ENCODE data around the gene GJB2. TPM values are rescaled to one million over a fixed set of nuclear protein-coding genes. Genes with fewer than 3 reads are reported as not detected.

Gene GJB2
- total and polyA plus RNA-seq, 2 experiments from 2014 or later = not detected

DNA sequence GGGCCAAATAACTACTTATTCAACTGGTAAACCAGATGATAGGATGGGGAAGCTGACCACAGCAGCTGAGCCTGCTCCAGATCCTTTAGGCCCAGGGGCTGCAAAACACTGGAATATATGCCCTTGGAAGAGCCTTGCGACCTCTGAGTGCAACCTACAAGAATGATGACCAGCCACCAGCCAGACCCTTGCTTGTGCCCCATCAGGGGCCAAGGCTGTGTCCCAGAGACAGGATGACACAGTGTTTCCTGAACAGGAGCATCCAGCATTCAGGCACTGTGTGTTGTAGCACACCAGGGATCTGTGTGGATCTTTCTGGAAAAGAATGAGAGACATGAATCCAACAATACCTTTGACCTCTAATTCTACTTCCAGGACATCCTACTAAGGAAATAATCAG lies 46.4 kb downstream of the GJB2 start:
- H3K79me2 ChIP-seq (replicated peaks; ENCODE audit: insufficient read depth) = no peaks in the 10 kb centered on the region
- TF ChIP-seq, protein P1, sequence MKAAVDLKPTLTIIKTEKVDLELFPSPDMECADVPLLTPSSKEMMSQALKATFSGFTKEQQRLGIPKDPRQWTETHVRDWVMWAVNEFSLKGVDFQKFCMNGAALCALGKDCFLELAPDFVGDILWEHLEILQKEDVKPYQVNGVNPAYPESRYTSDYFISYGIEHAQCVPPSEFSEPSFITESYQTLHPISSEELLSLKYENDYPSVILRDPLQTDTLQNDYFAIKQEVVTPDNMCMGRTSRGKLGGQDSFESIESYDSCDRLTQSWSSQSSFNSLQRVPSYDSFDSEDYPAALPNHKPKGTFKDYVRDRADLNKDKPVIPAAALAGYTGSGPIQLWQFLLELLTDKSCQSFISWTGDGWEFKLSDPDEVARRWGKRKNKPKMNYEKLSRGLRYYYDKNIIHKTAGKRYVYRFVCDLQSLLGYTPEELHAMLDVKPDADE (IDR thresholded peaks at IDR 0.05) = no peak
- TF ChIP-seq, protein P2, sequence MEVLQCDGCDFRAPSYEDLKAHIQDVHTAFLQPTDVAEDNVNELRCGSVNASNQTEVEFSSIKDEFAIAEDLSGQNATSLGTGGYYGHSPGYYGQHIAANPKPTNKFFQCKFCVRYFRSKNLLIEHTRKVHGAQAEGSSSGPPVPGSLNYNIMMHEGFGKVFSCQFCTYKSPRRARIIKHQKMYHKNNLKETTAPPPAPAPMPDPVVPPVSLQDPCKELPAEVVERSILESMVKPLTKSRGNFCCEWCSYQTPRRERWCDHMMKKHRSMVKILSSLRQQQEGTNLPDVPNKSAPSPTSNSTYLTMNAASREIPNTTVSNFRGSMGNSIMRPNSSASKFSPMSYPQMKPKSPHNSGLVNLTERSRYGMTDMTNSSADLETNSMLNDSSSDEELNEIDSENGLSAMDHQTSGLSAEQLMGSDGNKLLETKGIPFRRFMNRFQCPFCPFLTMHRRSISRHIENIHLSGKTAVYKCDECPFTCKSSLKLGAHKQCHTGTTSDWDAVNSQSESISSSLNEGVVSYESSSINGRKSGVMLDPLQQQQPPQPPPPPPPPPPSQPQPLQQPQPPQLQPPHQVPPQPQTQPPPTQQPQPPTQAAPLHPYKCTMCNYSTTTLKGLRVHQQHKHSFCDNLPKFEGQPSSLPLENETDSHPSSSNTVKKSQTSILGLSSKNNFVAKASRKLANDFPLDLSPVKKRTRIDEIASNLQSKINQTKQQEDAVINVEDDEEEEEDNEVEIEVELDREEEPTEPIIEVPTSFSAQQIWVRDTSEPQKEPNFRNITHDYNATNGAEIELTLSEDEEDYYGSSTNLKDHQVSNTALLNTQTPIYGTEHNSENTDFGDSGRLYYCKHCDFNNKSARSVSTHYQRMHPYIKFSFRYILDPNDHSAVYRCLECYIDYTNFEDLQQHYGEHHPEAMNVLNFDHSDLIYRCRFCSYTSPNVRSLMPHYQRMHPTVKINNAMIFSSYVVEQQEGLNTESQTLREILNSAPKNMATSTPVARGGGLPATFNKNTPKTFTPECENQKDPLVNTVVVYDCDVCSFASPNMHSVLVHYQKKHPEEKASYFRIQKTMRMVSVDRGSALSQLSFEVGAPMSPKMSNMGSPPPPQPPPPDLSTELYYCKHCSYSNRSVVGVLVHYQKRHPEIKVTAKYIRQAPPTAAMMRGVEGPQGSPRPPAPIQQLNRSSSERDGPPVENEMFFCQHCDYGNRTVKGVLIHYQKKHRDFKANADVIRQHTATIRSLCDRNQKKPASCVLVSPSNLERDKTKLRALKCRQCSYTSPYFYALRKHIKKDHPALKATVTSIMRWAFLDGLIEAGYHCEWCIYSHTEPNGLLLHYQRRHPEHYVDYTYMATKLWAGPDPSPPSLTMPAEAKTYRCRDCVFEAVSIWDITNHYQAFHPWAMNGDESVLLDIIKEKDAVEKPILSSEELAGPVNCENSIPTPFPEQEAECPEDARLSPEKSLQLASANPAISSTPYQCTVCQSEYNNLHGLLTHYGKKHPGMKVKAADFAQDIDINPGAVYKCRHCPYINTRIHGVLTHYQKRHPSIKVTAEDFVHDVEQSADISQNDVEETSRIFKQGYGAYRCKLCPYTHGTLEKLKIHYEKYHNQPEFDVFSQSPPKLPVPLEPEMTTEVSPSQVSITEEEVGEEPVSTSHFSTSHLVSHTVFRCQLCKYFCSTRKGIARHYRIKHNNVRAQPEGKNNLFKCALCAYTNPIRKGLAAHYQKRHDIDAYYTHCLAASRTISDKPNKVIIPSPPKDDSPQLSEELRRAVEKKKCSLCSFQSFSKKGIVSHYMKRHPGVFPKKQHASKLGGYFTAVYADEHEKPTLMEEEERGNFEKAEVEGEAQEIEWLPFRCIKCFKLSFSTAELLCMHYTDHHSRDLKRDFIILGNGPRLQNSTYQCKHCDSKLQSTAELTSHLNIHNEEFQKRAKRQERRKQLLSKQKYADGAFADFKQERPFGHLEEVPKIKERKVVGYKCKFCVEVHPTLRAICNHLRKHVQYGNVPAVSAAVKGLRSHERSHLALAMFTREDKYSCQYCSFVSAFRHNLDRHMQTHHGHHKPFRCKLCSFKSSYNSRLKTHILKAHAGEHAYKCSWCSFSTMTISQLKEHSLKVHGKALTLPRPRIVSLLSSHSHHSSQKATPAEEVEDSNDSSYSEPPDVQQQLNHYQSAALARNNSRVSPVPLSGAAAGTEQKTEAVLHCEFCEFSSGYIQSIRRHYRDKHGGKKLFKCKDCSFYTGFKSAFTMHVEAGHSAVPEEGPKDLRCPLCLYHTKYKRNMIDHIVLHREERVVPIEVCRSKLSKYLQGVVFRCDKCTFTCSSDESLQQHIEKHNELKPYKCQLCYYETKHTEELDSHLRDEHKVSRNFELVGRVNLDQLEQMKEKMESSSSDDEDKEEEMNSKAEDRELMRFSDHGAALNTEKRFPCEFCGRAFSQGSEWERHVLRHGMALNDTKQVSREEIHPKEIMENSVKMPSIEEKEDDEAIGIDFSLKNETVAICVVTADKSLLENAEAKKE (CRISPR knock-in tag; IDR thresholded peaks at IDR 0.05) = no peak
- TF ChIP-seq JUNB (IDR thresholded peaks at IDR 0.05; ENCODE audit: unreplicated experiment) (no peak), ZNF331 (CRISPR knock-in tag; IDR thresholded peaks at IDR 0.05; ENCODE audit: low read depth) (no peak), STAT1 (IDR thresholded peaks at IDR 0.05; ENCODE audit: unreplicated experiment) (no peak), POLR2AphosphoS5 (IDR thresholded peaks at IDR 0.05; ENCODE audit: low read depth) (no peak), CREB1 (CRISPR knock-in tag; IDR thresholded peaks at IDR 0.05; ENCODE audit: low read depth) (no peak), NANOG (IDR thresholded peaks at IDR 0.05; ENCODE audit: borderline replicate concordance) (no peak)
- TF ChIP-seq, protein P3, sequence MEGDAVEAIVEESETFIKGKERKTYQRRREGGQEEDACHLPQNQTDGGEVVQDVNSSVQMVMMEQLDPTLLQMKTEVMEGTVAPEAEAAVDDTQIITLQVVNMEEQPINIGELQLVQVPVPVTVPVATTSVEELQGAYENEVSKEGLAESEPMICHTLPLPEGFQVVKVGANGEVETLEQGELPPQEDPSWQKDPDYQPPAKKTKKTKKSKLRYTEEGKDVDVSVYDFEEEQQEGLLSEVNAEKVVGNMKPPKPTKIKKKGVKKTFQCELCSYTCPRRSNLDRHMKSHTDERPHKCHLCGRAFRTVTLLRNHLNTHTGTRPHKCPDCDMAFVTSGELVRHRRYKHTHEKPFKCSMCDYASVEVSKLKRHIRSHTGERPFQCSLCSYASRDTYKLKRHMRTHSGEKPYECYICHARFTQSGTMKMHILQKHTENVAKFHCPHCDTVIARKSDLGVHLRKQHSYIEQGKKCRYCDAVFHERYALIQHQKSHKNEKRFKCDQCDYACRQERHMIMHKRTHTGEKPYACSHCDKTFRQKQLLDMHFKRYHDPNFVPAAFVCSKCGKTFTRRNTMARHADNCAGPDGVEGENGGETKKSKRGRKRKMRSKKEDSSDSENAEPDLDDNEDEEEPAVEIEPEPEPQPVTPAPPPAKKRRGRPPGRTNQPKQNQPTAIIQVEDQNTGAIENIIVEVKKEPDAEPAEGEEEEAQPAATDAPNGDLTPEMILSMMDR (conservative IDR thresholded peaks at IDR 0.05; ENCODE audit: low read depth in 2 of 2) = no peak
- TF ChIP-seq, protein P4, sequence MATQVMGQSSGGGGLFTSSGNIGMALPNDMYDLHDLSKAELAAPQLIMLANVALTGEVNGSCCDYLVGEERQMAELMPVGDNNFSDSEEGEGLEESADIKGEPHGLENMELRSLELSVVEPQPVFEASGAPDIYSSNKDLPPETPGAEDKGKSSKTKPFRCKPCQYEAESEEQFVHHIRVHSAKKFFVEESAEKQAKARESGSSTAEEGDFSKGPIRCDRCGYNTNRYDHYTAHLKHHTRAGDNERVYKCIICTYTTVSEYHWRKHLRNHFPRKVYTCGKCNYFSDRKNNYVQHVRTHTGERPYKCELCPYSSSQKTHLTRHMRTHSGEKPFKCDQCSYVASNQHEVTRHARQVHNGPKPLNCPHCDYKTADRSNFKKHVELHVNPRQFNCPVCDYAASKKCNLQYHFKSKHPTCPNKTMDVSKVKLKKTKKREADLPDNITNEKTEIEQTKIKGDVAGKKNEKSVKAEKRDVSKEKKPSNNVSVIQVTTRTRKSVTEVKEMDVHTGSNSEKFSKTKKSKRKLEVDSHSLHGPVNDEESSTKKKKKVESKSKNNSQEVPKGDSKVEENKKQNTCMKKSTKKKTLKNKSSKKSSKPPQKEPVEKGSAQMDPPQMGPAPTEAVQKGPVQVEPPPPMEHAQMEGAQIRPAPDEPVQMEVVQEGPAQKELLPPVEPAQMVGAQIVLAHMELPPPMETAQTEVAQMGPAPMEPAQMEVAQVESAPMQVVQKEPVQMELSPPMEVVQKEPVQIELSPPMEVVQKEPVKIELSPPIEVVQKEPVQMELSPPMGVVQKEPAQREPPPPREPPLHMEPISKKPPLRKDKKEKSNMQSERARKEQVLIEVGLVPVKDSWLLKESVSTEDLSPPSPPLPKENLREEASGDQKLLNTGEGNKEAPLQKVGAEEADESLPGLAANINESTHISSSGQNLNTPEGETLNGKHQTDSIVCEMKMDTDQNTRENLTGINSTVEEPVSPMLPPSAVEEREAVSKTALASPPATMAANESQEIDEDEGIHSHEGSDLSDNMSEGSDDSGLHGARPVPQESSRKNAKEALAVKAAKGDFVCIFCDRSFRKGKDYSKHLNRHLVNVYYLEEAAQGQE (IDR thresholded peaks at IDR 0.05; ENCODE audit: unreplicated experiment) = no peak
- Mint-ChIP-seq H3K9me3 (peaks cover 5% of the 10 kb centered on the region; the same call in 2 of the 3 replicates), H3K27ac (no peak overlapping the region), H3K36me3 (ENCODE audit: low read depth) (no peaks in the 10 kb centered on the region), H3K4me1 (peaks cover 12% of the 10 kb centered on the region), H3K4me3 (no peak overlapping the region), H3K27me3 (ENCODE audit: insufficient read depth, low read depth, poor library complexity) (peaks cover 23% of the 10 kb centered on the region)
- H4K20me1 ChIP-seq (replicated peaks; ENCODE audit: insufficient read depth) = no peaks in the 10 kb centered on the region
- DNase-seq (ENCODE audit: low spot score) = no peak
- H3K36me3 ChIP-seq (ENCODE audit: insufficient read depth) = no peaks in the 10 kb centered on the region
- no peaks in the 10 kb centered on the region for H3K9me2 ChIP-seq (ENCODE audit: insufficient read depth)
- H2AFZ ChIP-seq = no peak overlapping the region
- peaks cover 14% of the 10 kb centered on the region for H3K27me3 ChIP-seq (ENCODE audit: insufficient read depth)
- no peak overlapping the region for H3K4me2 ChIP-seq
- no peak overlapping the region for H3K27ac ChIP-seq (ENCODE audit: low read depth)
- peaks cover 4% of the 10 kb centered on the region for H3K4me1 ChIP-seq (ENCODE audit: insufficient read depth)
- no peak overlapping the region for H3K4me3 ChIP-seq
- H3F3A ChIP-seq (replicated peaks; ENCODE audit: low read depth) = no peaks in the 10 kb centered on the region
- ATAC-seq = no peak
